ENCODE data around the gene MLF1. TPM values are rescaled to one million over a fixed set of nuclear protein-coding genes. Genes with fewer than 3 reads are reported as not detected.
"Not testable (repeated sequence)": the region's sequence is repeated elsewhere in the genome, so short reads cannot be mapped to it uniquely, and the experiment has no call there.

The MLF1 gene
- total and polyA plus RNA-seq, 2 experiments from 2014 or later: 5.8 to 11.2 TPM

- H4K20me1 ChIP-seq (ENCODE audit: insufficient read depth, poor library complexity, severe bottlenecking): no peaks in the 10 kb centered on the region
- no peak overlapping the region for H3K4me3 ChIP-seq
- no peaks in the 10 kb centered on the region for H3K79me2 ChIP-seq
- WGBS (ENCODE audit: low lambda C conversion rate, missing lambda C conversion rate): 55% methylated on average over 3 of the region's 3 CpGs
- H3K27ac ChIP-seq: no peak overlapping the region
- peak; percentile 57 for DNase-seq (ENCODE audit: low spot score)
- TF ChIP-seq CTCF (IDR thresholded peaks at IDR 0.05; ENCODE audit: poor library complexity): peak; percentile 60
- no peak for TF ChIP-seq EZH2phosphoT487 (IDR thresholded peaks at IDR 0.05; ENCODE audit: low read depth, severe bottlenecking, unreplicated experiment)
- no peak overlapping the region for H3K4me2 ChIP-seq
- H3K9me3 ChIP-seq (ENCODE audit: low read depth): no peaks in the 10 kb centered on the region
- H3K9me2 ChIP-seq (replicated peaks; ENCODE audit: insufficient read depth): no peaks in the 10 kb centered on the region
- H3K27me3 ChIP-seq: no peaks in the 10 kb centered on the region
- no peaks in the 10 kb centered on the region for H3K36me3 ChIP-seq (replicated peaks; ENCODE audit: insufficient read depth, low read depth)
- H3K4me1 ChIP-seq (ENCODE audit: insufficient read depth): no peaks in the 10 kb centered on the region
- H2AFZ ChIP-seq: peak overlapping the region; percentile 90
Observed at GRCh38 chr3:158539414-158540014, 31.5 kb upstream of the MLF1 start.

- 100% methylated on average over 1 of the region's 1 CpG for WGBS (ENCODE audit: low lambda C conversion rate, missing lambda C conversion rate)
- Histone ChIP-seq H3K27ac (no peak overlapping the region), H3K36me3 (replicated peaks; ENCODE audit: insufficient read depth, low read depth) (no peaks in the 10 kb centered on the region), H4K20me1 (ENCODE audit: insufficient read depth, poor library complexity, severe bottlenecking) (no peaks in the 10 kb centered on the region), H3K4me3 (no peak overlapping the region), H3K27me3 (no peaks in the 10 kb centered on the region), H3K9me2 (replicated peaks; ENCODE audit: insufficient read depth) (no peaks in the 10 kb centered on the region), H2AFZ (peak overlapping the region; percentile 90), H3K4me1 (ENCODE audit: insufficient read depth) (no peaks in the 10 kb centered on the region), H3K9me3 (ENCODE audit: low read depth) (no peaks in the 10 kb centered on the region), H3K79me2 (no peaks in the 10 kb centered on the region), H3K4me2 (no peak overlapping the region)
- no peak for TF ChIP-seq CTCF (IDR thresholded peaks at IDR 0.05; ENCODE audit: poor library complexity)
- TF ChIP-seq EZH2phosphoT487 (IDR thresholded peaks at IDR 0.05; ENCODE audit: low read depth, severe bottlenecking, unreplicated experiment): no peak
- no peak for TF ChIP-seq EZH2 (IDR thresholded peaks at IDR 0.05; ENCODE audit: borderline replicate concordance)
- no peak for DNase-seq (ENCODE audit: low spot score)
Observed at GRCh38 chr3:158540066-158540465, 30.9 kb upstream of the MLF1 start.

- Histone ChIP-seq H3K79me2 (no peaks in the 10 kb centered on the region), H3K4me2 (no peak overlapping the region), H2AFZ (no peak overlapping the region), H3K36me3 (replicated peaks; ENCODE audit: insufficient read depth, low read depth) (no peaks in the 10 kb centered on the region), H3K27me3 (no peaks in the 10 kb centered on the region), H3K4me1 (ENCODE audit: insufficient read depth) (no peaks in the 10 kb centered on the region), H3K4me3 (no peak overlapping the region), H3K9me3 (ENCODE audit: low read depth) (no peaks in the 10 kb centered on the region), H4K20me1 (ENCODE audit: insufficient read depth, poor library complexity, severe bottlenecking) (no peaks in the 10 kb centered on the region), H3K27ac (no peak overlapping the region), H3K9me2 (replicated peaks; ENCODE audit: insufficient read depth) (no peaks in the 10 kb centered on the region)
- WGBS (ENCODE audit: low lambda C conversion rate, missing lambda C conversion rate): 87% methylated on average over 4 of the region's 4 CpGs
- TF ChIP-seq CTCF (IDR thresholded peaks at IDR 0.05; ENCODE audit: poor library complexity) (no peak), EZH2 (IDR thresholded peaks at IDR 0.05; ENCODE audit: borderline replicate concordance) (no peak), EZH2phosphoT487 (IDR thresholded peaks at IDR 0.05; ENCODE audit: low read depth, severe bottlenecking, unreplicated experiment) (no peak)
- no peak for DNase-seq (ENCODE audit: low spot score)
Observed at GRCh38 chr3:158548691-158549090, 22.3 kb upstream of the MLF1 start.

GRCh38 chr3:158549938-158550337, 21.1 kb upstream of the MLF1 start:
- 97% methylated on average over 9 of the region's 9 CpGs for WGBS (ENCODE audit: low lambda C conversion rate, missing lambda C conversion rate)

More at GRCh38 chr3:158549938-158550337, 21.1 kb upstream of the MLF1 start:
- not testable (repeated sequence) for H3K9me2 ChIP-seq (replicated peaks; ENCODE audit: insufficient read depth); H3K4me3 ChIP-seq; H3K4me1 ChIP-seq (ENCODE audit: insufficient read depth); H3K27ac ChIP-seq; H3K4me2 ChIP-seq; H3K27me3 ChIP-seq; H3K79me2 ChIP-seq; H2AFZ ChIP-seq; H3K36me3 ChIP-seq (replicated peaks; ENCODE audit: insufficient read depth, low read depth); H4K20me1 ChIP-seq (ENCODE audit: insufficient read depth, poor library complexity, severe bottlenecking); DNase-seq (ENCODE audit: low spot score); H3K9me3 ChIP-seq (ENCODE audit: low read depth)
